NOMO-1 treated with dmso at 0.1 percent for 144 hours (cell line): ENCODE results near the gene ZC3H6.
"Not testable (repeated sequence)": the region's sequence is repeated elsewhere in the genome, so short reads cannot be mapped to it uniquely, and the experiment has no call there.

Experiments used
- DNase-seq: peaks from one replicate; lab custom pipeline; 2025; ENCODE audit not compliant: unreplicated experiment; lab: John Stamatoyannopoulos, UW

ZC3H6 gene

GRCh38 chr2:112277596-112278220, 2.3 kb downstream of the ZC3H6 start:
- no peak for DNase-seq

GRCh38 chr2:112282066-112282465, 6.7 kb downstream of the ZC3H6 start:
- DNase-seq, result not testable (repeated sequence)

- not testable (repeated sequence) for DNase-seq
Measured at GRCh38 chr2:112283535-112283934, 8.1 kb downstream of the ZC3H6 start.

- no peak for DNase-seq
Measured at GRCh38 chr2:112290088-112290487, 14.7 kb downstream of the ZC3H6 start.

- no peak for DNase-seq
Measured at GRCh38 chr2:112290648-112291047, 15.3 kb downstream of the ZC3H6 start.

GRCh38 chr2:112293636-112294401, 18.4 kb downstream of the ZC3H6 start:
- no peak for DNase-seq

- DNase-seq, result no peak
Measured at GRCh38 chr2:112295407-112296078, 20.1 kb downstream of the ZC3H6 start.

GRCh38 chr2:112296407-112296806, 21.0 kb downstream of the ZC3H6 start:
- DNase-seq, result no peak

- no peak for DNase-seq
Measured at GRCh38 chr2:112301171-112301584, 25.8 kb downstream of the ZC3H6 start.

GRCh38 chr2:112301973-112302372, 26.6 kb downstream of the ZC3H6 start:
- no peak for DNase-seq

GRCh38 chr2:112304298-112304941, 29.0 kb downstream of the ZC3H6 start:
- no peak for DNase-seq

- DNase-seq, result no peak
Measured at GRCh38 chr2:112305132-112305531, 29.7 kb downstream of the ZC3H6 start.

- DNase-seq, result no peak
Measured at GRCh38 chr2:112310906-112311305, 35.5 kb downstream of the ZC3H6 start.

GRCh38 chr2:112311932-112312331, 36.5 kb downstream of the ZC3H6 start:
- no peak for DNase-seq

GRCh38 chr2:112312821-112313220, 37.4 kb downstream of the ZC3H6 start:
- no peak for DNase-seq

GRCh38 chr2:112314856-112315255, 39.5 kb downstream of the ZC3H6 start:
- DNase-seq, result no peak

GRCh38 chr2:112317303-112318158, 42.1 kb downstream of the ZC3H6 start:
- no peak for DNase-seq

GRCh38 chr2:112318515-112318914, 43.1 kb downstream of the ZC3H6 start:
- DNase-seq, result no peak

- no peak for DNase-seq
Measured at GRCh38 chr2:112321375-112322320, 46.3 kb downstream of the ZC3H6 start.

GRCh38 chr2:112322919-112323318, 47.5 kb downstream of the ZC3H6 start:
- DNase-seq, result no peak
